GM12872 (cell line): ENCODE results near the gene GZMM.

Experiments
- CTCF ChIP-seq: IDR thresholded peaks from 3 replicates; pipeline ENCODE4 v1.5.1; 2011; ENCODE audit warnings: low read depth, mild to moderate bottlenecking, low read length, moderate library complexity; ENCODE audit not compliant: insufficient read depth

Gene GZMM

GRCh38 chr19:585551-586110 is 41.8 kb downstream of the GZMM start:
- TF ChIP-seq CTCF, result no peak

GRCh38 chr19:588093-588740 is 44.4 kb downstream of the GZMM start:
- peak; percentile 53 for TF ChIP-seq CTCF

GRCh38 chr19:588741-589692 is 45.2 kb downstream of the GZMM start:
- no peak for TF ChIP-seq CTCF

- no peak for TF ChIP-seq CTCF
Measured at GRCh38 chr19:589693-590395, 46.0 kb downstream of the GZMM start, which contains the start of gene HCN2. Gene HCN2 (plus strand): TSS chr19:589881. CDS start chr19:589946, 65 bp downstream.

- TF ChIP-seq CTCF, result no peak
Measured at GRCh38 chr19:590396-590745, 46.5 kb downstream of the GZMM start.

GRCh38 chr19:590750-591098 is 46.9 kb downstream of the GZMM start:
- no peak for TF ChIP-seq CTCF
